Erythroblast (primary cell): Measurements from ENCODE around the gene PPP2R2C.

Source experiments
- GATA1 ChIP-seq: IDR thresholded peaks from 2 replicates; pipeline ENCODE4 v1.6.1; 2011; ENCODE audit warnings: low read depth, mild to moderate bottlenecking, control low read depth, low read length, moderate library complexity
- POLR2A ChIP-seq: IDR thresholded peaks from 2 replicates; pipeline ENCODE4 v1.6.1; 2011; ENCODE audit warnings: mild to moderate bottlenecking, low read length

- TF ChIP-seq POLR2A (no peak), GATA1 (no peak)
Observed at GRCh38 chr4:6361076-6361784, 111.2 kb downstream of the PPP2R2C start.
